ENCODE results near the gene DSC3.

DSC3 gene
- total RNA-seq = 0.06 to 0.22 reads per million in 2 experiments

DNA sequence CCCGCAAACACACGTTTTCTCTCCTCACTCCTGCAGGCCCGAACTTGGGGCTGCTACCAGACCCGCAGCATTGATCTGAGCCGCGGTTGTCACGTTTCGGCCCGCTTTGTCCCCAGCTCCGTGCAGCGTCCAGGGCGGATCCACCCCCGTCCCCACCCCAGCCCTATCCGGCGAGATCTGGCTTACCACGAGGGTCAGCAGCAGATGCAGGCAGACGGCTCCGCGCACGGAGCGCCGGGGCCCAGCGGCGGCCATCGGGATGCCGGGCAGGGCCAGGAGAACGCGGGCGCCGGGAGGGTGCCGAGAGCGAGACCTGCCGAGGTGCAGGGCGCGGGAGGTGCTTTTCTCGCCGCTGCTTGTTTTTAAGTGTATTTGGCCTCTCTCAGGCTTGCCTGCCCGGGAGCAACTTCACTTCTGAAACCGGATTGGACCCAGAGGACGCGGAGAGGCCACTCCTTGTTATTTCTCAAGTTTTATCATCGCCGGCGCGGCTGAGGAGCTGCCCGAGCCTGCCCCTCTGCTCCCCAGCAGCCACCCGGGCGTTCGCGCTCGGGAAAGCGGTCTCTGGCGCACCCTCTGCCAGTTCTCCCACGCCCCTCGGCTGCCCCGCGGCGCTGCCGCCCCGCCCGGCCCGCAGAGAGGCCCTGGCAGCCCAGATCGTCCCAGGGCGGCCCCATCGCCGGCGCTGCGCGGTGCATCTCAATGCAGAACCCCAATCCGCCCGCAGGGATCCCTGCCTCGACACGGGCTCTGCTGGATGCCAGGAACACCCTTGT lies at the start of gene DSC3:
DSC3 (minus strand) TSS at position 337 of the 776 bp plus-strand sequence; CDS start at position 255, 82 bp downstream.
- no peak for DNase-seq (ENCODE audit: low read depth)

DNA sequence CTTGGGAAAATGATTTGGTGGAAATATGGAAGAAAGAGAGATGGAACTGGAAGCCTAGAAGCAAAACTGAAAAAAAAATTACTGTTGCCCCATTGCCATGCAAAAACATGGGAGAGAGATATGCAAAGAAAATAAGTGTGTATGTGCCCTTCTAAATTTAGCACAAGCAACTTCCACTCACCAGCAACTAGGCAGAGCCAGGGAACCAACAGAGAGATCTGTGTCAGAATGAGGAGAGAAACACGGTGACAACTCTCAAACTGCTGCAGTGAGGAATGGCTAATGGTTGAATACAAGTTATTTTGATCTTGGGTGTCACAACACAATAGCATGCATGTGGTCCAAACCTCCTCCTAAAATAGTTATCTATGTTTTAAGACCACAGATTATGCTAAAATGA lies 48.8 kb upstream of the DSC3 start:
- no peak for DNase-seq (ENCODE audit: low read depth)

DNA sequence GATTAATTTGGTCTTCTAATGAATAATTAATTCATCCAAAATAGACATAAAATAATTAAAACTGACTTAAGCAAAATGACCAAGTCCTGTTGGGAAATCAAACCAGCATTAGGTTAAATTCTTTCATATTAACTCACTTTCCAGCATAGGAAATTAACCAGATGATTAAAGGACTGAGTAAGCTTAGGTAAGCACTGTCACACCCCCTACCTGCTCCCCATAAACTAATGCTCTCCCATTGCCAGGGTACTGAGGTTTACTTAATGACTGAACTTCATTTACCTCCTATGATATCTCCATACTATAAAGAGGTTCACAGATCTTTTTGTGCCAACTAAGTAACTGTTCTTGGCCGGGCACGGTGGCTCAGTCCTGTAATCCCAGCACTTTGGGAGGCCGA lies 46.0 kb upstream of the DSC3 start:
- DNase-seq (ENCODE audit: low read depth) = no peak

DNA sequence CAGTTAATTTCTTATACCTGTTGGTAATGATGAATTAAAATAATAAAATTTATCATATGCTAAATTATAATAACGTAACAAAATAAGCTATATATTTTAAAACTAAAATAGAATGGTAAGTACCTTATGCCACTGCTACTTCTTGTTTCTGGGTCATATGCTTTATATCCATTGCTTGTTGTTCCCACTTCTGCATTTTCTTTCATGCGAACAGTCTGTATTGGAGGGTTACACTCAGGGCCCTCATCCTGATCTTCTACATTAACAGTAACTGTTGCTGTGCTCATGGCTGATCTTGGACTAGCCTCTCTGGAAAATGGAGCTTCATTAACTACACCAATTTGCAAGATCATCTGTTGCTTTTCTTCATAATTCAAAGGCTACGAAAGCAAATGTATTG lies 37.4 kb upstream of the DSC3 start:
- no peak for DNase-seq (ENCODE audit: low read depth)

DNA sequence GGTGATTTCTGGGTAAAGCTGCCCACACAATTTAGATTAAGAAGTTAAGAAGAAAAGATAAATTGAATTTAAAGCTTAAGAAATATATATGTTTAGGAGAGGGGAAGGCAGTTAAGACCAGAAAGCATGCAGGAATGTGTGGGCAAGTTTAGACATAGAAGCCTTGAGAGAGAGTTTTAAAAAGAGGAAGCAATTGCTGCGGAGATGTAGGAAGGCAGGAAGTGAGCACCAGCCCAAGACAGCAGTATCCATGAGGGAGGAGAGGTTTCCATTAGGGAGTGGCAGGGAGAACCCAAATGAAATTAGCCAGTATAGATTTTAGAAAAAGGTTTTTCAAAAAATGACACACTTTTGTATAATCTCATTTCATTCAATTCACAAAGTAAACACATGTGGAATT lies 35.3 kb upstream of the DSC3 start:
- no peak for DNase-seq (ENCODE audit: low read depth)

DNA sequence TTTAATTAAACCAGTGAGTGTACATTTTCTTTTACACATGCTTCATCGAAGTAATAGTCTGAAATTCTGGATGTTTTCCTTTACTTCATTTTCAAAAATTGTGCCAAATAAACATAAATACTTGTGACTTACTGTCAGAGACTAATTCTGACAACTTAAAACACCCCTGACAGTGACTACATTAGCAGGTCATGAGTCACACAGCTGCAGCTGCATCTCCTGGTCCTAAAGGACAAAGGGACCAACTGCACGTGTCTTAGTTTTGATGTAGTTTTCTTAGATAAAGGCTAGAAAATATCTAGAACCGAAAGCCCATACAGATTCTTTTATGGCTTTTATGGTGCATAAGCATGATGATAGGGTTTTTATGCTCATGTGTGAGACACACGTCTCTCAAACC lies 29.6 kb upstream of the DSC3 start:
- no peak for DNase-seq (ENCODE audit: low read depth)

DNA sequence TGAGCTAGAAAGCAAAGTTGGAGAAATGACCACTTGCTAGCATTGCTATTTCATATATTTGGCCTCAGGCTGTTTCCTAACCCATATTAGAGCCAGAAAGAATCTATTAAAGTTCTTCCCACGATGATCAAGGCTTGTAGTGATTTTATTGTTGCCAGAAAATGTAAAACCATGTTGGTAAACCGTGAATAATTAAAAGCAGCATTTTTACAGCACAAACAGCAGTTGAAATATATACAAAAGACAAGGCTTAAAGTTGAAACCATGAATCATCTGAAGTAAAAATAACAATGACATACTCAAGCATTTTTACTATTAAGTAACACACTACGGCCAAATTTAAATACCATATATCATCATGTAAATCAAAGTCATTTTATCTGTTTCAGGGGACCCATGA lies 27.7 kb upstream of the DSC3 start:
- DNase-seq (ENCODE audit: low read depth) = no peak

DNA sequence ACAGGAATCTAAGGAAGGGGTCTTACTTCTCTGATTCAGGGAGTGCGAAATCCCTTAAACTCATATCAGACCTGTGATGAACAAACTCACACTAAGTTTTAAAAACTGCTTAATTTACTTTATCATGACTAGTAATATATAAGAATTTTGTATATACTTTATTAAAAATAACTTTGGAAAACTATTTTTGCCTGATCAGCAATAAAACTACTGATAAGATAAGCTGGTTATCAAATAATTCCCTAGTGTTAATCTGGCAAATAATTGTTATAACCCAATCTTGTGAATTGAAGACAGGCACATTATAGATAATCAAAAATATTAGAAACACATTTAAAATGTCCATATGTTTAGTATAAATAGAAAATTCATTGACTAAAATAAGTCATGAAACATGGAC lies 23.7 kb upstream of the DSC3 start:
- DNase-seq (ENCODE audit: low read depth) = no peak

DNA sequence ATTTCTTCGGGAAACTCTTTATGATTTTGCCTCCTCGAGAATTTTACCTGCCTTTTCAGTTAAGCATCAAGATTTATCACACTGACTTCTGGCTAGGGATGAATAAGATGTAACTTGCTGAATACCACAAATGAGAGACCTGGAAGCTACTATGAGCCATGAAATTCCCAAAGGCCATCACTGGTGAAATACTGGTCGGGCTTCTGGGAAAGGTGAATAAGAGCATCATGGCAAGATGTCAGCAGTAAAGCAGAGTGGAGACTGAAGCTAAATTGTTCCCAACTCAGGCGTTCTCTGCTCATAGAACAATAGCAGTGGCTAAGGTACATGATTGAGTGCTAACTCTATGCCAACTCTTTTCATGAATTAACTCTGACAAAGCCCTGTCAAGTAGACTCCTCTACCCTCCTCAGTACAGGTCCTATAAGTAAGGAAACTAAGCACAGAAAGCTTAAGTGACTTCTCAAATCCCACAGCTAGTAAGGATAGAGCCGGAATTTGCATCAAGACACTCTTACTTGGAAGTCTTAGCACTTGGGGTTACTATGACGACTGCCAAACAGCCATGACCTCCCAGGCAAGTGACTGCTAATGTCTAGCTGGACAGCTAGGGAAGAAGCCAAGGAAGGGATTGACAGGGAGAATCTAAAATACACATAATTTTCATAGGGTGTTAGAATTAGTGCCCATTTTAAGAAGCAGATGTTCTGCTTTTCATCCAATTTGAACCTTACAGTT lies 22.7 kb upstream of the DSC3 start:
- DNase-seq (ENCODE audit: low read depth) = no peak

DNA sequence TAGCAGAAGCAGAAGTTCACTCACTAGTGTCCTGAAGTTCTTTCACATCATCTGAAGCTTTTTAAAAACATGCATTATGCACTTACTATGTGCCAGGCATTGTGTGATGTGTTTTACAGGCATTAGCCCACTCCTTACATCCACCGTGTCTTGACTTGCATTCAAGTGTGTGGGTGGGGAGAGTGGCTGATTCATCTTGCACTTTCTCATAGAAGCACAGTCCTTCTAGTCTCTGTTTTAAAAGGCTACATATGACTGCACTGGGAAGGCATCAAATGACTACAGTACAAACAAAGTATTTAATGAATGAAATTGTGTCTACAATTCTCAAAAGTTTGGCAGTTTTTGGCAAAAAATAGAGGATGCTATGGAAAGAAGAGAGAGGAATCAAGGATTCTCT lies 21.6 kb upstream of the DSC3 start:
- no peak for DNase-seq (ENCODE audit: low read depth)

DNA sequence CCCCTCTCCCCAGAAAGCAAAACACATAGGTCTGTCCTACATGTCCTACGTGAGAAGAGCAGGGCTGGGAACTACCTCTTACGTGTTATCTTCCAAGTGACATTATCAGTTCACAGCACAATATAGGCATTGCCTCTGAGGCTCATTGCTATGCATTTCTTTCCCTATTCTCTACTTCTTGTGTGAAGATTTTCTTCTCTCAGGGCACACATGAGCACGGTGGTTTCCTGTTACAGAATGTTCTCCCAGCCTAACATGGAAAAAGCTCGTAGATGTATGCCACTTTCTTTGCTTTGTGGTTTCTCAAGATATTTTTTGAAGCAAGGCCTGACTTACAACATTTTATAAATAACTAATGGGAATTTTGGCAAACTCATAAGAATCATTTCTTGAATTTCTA lies 19.4 kb upstream of the DSC3 start:
- DNase-seq (ENCODE audit: low read depth) = no peak

DNA sequence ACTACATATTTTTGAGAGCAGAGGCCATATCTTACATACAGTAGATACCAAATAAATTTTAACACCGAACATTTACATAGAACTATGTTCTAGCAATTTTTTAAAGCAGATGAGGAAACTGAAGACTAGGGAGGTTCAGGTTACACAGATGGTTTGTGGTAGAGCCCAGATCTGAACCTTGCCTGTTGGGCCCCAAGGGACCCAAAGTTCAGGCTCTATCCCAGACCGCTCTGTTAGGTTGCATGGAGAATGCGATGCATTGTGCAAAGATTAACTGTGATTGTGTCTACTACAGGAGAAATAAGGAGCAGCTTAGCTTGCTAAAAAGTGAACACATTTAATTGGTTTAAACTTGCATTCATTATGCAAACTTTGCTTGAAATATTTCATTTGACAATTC lies 16.4 kb upstream of the DSC3 start:
- no peak for DNase-seq (ENCODE audit: low read depth)

DNA sequence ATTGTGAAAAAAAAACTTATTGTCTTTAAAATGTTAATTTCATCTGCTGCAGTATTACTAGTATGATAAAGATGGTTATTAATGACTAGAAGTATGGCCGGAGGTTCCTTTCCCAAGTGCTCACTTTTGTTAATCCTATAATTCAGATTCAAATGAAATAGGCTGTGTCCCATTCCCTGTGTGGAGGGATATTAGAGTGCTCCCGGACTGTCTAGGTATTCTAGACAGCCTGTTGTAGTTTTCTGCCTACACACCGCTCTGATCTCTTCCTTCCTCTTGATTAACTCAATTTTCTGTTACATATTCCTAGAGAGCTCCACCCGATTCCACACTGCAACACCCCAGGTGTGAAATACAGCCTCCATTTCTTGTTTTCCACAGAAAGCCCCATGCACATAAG lies 15.4 kb upstream of the DSC3 start:
- no peak for DNase-seq (ENCODE audit: low read depth)

DNA sequence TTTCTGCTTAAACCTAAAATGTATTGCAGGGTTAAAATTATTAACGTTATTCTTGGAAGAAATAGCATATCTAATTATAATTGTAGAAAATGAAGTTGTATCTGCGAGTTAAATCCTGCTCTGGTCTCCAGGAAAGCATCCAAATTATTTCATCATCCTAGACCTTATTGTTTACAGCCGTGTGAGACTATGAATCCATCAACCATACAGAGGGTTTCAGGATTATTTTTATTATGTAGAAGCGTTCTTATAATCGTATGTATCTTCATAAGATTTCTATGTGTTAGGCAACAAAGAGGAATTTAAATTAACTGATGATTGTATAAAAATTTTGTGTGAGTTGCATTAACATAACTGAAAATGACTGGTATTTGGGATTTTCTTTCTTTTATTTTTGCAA lies 14.5 kb upstream of the DSC3 start:
- no peak for DNase-seq (ENCODE audit: low read depth)

DNA sequence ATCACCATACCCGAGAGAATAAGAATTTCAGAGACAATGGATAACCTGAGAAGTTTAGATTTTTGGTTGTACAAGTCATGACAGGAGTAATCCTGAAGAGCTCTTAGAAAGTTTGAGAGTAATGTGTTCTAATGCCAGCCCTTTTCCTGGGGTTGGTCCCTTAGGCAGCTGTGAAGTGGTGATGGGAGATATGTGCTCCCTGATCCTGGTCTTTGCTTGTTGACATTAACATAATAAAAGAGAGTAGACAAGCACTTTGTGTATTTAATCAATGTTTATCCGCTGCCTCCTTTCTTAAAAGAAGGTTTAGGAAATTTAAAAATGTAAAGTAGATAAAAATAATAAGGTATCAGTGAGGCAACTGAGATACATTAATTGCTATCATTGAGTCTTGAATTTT lies 13.8 kb upstream of the DSC3 start:
- no peak for DNase-seq (ENCODE audit: low read depth)

DNA sequence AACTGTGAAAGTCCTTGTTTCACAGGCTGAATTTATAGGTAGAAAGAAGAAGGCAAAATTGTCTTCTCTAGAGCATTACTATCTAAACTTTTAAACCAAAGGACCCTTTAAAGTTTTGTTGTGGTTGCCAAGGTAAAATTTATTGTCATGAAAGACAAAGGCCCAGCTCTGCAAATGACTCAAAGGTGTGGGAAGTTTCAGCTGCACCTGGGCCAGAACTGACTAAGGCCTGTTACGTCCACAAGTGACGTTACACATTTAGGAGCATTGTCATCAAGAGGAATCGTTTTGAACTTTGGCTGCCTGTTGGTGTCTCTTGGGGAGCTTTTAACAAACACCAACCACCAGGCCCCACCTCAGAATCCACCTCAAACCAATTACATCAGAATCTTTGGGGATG lies 8.1 kb upstream of the DSC3 start:
- DNase-seq (ENCODE audit: low read depth) = no peak

DNA sequence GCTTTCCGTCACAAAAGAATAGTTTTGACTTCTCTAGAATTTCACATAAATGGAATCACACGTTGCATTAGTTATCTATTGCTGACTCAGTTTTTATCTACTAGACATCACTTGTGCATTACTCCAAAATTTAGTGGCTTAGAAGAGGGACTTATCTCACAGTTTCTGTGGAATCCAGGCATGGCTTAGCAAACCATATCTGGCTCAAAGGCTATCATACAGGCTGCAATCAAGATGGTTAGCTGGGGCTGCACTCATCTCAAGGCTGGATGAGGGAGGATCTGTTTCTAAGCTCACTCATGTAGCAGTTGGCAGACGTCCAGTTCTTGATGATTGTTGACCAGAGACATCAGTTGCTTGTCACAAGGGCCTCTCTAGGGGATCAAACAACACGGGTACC lies 6.6 kb upstream of the DSC3 start:
- DNase-seq (ENCODE audit: low read depth) = no peak

DNA sequence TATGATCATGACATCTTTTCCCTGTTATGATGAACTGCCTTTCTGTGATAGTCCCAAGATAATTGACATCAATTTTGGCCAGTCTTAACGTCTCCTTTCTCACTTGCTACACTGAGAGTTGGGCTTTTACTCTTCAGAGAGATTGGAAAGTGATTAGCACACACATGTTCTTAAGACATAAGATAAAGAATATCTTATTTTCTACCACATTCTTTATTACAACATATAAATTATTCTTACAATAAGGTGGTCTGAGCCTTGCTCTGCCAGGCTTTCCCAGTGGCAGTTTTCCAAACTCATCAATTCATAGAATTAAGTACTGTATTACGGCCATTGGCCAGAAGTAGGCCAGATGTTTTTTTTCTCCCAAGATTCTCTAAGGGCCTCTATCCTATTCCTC lies 5.7 kb upstream of the DSC3 start:
- DNase-seq (ENCODE audit: low read depth) = no peak

DNA sequence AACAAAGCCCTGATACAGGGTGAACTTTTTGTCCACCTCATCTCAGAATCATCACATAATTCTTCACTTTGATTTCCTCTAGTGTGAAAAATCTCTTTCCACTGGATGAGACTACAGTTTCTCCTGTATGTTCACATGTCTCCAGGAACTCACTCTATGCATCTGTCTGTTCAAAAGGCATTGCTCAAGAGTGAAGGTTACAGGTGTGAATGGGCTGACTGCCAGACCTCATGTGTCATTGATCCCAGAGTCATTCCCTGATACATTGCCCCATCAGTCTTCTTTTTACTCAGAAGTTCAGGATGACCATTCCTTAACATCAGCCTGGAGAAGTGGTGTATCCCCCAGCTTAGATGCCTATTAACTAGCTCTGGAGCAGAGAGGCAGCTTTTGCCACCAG lies 4.4 kb upstream of the DSC3 start:
- no peak for DNase-seq (ENCODE audit: low read depth)

DNA sequence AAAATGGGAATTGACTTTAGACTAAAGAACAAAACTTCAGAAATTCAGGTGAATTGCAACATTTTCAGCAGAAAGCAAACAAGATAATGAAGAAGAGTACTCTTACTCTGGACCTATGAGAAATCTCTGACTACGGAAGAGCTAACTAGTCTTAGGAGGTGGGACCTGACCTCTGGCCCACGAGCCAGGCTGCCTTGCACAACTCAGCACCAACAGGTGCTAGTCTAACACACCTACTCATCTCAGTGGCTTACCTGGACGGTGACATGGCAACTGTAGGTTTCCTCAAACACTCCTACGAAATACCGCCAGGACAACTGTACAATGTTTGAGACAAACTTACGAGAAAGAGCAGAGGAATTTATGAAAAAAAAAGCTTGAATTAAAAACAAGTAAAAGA lies 3.1 kb upstream of the DSC3 start:
- DNase-seq (ENCODE audit: low read depth) = no peak

DNA sequence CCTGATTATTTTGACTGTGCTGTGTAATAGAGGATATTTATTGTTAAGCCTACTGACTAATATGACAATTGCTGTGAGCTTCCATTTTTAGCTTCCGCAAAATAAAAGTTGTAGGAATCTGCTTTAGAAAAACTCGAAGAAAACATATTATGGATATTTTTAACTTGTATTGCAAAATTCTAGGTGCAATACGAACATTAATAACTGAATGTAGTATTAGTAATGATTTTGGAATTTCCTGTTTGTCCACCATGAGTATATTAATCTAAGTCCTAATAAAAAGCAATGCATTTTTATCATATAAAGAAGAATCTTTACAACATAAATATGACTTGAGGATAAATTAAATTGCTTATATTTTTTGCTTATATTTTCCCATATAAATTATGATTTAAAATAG lies 2.4 kb upstream of the DSC3 start:
- DNase-seq (ENCODE audit: low read depth) = no peak

DNA sequence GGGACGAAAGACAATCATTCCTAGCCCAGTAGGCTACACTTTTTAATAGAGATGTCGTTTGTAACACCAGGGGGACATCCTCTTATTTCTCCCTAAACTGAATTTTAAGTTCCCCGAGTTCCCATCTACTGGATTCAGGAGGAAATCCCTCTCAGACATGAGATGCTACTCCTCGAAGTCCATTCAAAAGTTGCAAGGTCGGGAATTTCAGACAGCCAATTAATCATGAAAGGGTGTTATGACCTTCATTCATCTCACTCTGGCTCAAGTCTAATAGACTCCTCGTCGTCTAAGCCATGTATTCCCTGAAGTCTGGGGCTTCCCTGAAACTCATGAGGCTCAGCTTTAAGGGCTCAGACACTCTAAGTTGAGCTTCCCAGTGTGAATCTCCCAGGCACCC lies 1.2 kb upstream of the DSC3 start:
- DNase-seq (ENCODE audit: low read depth) = no peak

DNA sequence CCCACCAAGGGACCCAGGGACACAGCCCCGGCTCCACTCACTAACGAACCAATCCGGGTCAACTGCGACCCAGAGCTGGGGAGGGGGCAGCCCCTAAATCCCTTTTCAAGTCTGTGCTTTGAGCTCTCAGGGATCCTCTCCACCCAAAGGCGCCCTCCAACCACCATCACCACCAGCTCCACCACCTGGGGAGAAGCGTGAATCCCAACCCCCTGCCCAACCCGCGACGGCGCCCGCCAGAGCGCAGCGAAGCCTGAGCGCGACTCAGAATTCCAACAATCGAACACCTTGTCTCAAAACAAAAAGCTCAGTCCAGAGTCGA lies 497 bp downstream of the DSC3 start:
- no peak for DNase-seq (ENCODE audit: low read depth)

Measured in T follicular helper cell (primary cell).